GM12878 (cell line): ENCODE measurements around the gene STPG3. TPM values are rescaled to one million over a fixed set of nuclear protein-coding genes. Genes with fewer than 3 reads are reported as not detected.

Source experiments
- BMI1 ChIP-seq: fragments of 450-650 bp; IDR thresholded peaks from 2 replicates; pipeline ENCODE4 v1.6.1; 2016; ENCODE audit warnings: mild to moderate bottlenecking, moderate library complexity, borderline replicate concordance
- CBX5 ChIP-seq: sonication (generic); IDR thresholded peaks from 2 replicates; pipeline ENCODE4 v1.6.1; 2016; ENCODE audit warnings: low read depth, moderate library complexity, mild to moderate bottlenecking, inconsistent platforms
- CREB1 ChIP-seq: IDR thresholded peaks from 2 replicates; pipeline ENCODE4 v1.6.1; 2012; ENCODE audit warnings: low read depth, mild to moderate bottlenecking, inconsistent platforms
- FOXM1 ChIP-seq: IDR thresholded peaks from 2 replicates; pipeline ENCODE4 v1.6.1; 2012; ENCODE audit warnings: low read depth, mild to moderate bottlenecking, inconsistent platforms, low read length, moderate library complexity
- HDAC6 ChIP-seq: fragments of 200-600 bp; sonication (generic); IDR thresholded peaks from one replicate; pipeline ENCODE4 v1.8.0; 2017; ENCODE audit warnings: antibody characterized with exemption; ENCODE audit not compliant: unreplicated experiment
- JUNB ChIP-seq: IDR thresholded peaks from 2 replicates; pipeline ENCODE4 v1.6.1; 2016; ENCODE audit warnings: antibody characterized with exemption, mild to moderate bottlenecking
- MTA3 ChIP-seq: IDR thresholded peaks from 2 replicates; pipeline ENCODE4 v1.6.1; 2012; ENCODE audit warnings: low read length, inconsistent platforms, borderline replicate concordance
- MYB ChIP-seq: fragments of 150-350 bp; IDR thresholded peaks from 2 replicates; pipeline ENCODE4 v1.6.1; 2014; ENCODE audit warnings: mild to moderate bottlenecking, low read depth, low read length, borderline replicate concordance
- NR2C1 ChIP-seq: fragments of 450-650 bp; IDR thresholded peaks from 2 replicates; pipeline ENCODE4 v1.6.1; 2017; ENCODE audit warnings: antibody characterized with exemption, mild to moderate bottlenecking, moderate library complexity
- NR2C2 ChIP-seq: IDR thresholded peaks from 2 replicates; pipeline ENCODE4 v1.6.1; 2011; ENCODE audit warnings: borderline replicate concordance, low read depth; ENCODE audit not compliant: control insufficient read depth, insufficient read length
- PAX5 ChIP-seq: IDR thresholded peaks from 2 replicates; pipeline ENCODE4 v1.6.1; 2011; ENCODE audit warnings: low read depth, low read length, borderline replicate concordance
- RCOR1 ChIP-seq: conservative IDR thresholded peaks from 2 replicates; pipeline ENCODE4 v1.6.1; 2012; ENCODE audit warnings: low read depth, low read length, improper control_type of control experiment
- SMC3 ChIP-seq: IDR thresholded peaks from 2 replicates; pipeline ENCODE4 v1.6.1; 2011; ENCODE audit warnings: low read length, improper control_type of control experiment, borderline replicate concordance
- TCF3 ChIP-seq: IDR thresholded peaks from 2 replicates; pipeline ENCODE4 v1.6.1; 2012; ENCODE audit warnings: low read depth, mild to moderate bottlenecking, low read length, borderline replicate concordance; ENCODE audit not compliant: insufficient read depth
- ZZZ3 ChIP-seq: IDR thresholded peaks from 2 replicates; pipeline ENCODE4 v1.6.1; 2011; ENCODE audit warnings: low read depth; ENCODE audit not compliant: control insufficient read depth, insufficient read length
- polyA plus RNA-seq, 11 experiments: library from polyadenylated mRNA; depleted of rRNA in 4 of 11; unstranded in 6 of 11; stranded (reverse) in 5 of 11; fragments of >200 nt; fragmentation: Nextera tagmentation in 4 of 11; fragmentation: Illumina TruSeq in 1 of 11; extraction: Ambion mirVana in 4 of 11; extraction: Trizol in 1 of 11; gene quantifications; 1 replicate in 1 of 11; 2 replicates in 10 of 11; pipeline versions ENCODE4 v1.2.1 to v1.2.3, GENCODE V29; 2011 to 2016; ENCODE audit warnings: inconsistent platforms in 2 of 11, missing spikeins in 2 of 11, low read depth in 1 of 11
- total RNA-seq, 4 experiments: library from RNA; depleted of rRNA in 3 of 4; stranded (reverse); fragments of >200 nt in 3 of 4; fragmentation: Illumina TruSeq in 1 of 4; extraction: Trizol in 1 of 4; gene quantifications; 2 replicates each; pipeline versions ENCODE4 v1.2.1 to v1.2.3, GENCODE V29; 2013 to 2021
- TF ChIP-seq, protein P1 (sequence below): IDR thresholded peaks from 2 replicates; pipeline ENCODE4 v1.6.1; 2011; ENCODE audit warnings: low read depth, mild to moderate bottlenecking, low read length, moderate library complexity, borderline replicate concordance; ENCODE audit errors: extremely low read depth
- TF ChIP-seq, protein P2 (sequence below): fragments of 450-650 bp; formaldehyde crosslinking; IDR thresholded peaks from 2 replicates; pipeline ENCODE4 v1.4.0; 2020; ENCODE audit warnings: mild to moderate bottlenecking, moderate library complexity
- TF ChIP-seq, protein P3 (sequence below): IDR thresholded peaks from 2 replicates; pipeline ENCODE4 v1.6.1; 2012; ENCODE audit warnings: low read depth, low read length, improper control_type of control experiment
- TF ChIP-seq, protein P4 (sequence below): fragments of 150-350 bp; IDR thresholded peaks from 2 replicates; pipeline ENCODE4 v1.6.1; 2016; ENCODE audit warnings: low read depth, low read length
- TF ChIP-seq, protein P5 (sequence below): fragments of 450-650 bp; IDR thresholded peaks from 2 replicates; pipeline ENCODE4 v1.6.1; 2018; ENCODE audit warnings: borderline replicate concordance, mild to moderate bottlenecking; ENCODE audit not compliant: partially characterized antibody

Gene STPG3
- total and polyA plus RNA-seq, 10 of the 15 experiments (the other 5 are each of a cell fraction or from before 2014, with no cell fraction given) = not detected

DNA sequence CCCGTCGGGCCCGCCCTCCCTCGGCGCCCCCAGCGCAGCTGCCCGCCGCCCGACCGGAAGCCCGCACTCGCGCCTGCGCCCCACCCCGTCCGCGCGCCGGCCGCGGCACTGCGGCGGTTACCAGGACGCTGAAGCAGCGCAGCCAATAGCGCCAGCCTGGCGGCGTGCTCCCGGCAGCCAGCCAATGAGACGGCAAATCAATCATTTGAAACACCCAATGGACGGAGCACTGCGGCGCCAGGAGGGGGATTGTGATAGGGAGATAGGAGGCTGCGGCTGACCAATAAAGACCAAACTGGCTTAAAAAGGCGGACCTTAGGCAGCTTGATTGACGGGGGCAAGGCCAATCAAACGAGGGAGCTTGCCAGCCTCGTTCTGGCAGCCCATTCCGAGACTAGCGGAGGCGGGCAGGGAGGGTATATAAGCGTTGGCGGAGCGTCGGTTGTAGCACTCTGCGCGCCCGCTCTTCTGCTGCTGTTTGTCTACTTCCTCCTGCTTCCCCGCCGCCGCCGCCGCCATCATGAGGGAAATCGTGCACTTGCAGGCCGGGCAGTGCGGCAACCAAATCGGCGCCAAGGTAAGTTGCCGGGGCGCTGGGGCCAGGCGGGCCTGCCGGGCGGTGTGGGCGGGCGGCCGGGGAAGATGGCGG, 10.1 kb upstream of the STPG3 start, which contains the start of gene TUBB4B (continued):
- TF ChIP-seq, protein P1, sequence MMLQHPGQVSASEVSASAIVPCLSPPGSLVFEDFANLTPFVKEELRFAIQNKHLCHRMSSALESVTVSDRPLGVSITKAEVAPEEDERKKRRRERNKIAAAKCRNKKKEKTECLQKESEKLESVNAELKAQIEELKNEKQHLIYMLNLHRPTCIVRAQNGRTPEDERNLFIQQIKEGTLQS = no peak
- TF ChIP-seq RCOR1 (no peak; the same call in 1 of the 2 replicates), MTA3 (no peak), BMI1 (no peak), NR2C2 (no peak), MYB (0 out of 2 replicates have a peak, but pooled peaks have one; percentile 46), CBX5 (no peak), TCF3 (peak; percentile 90), CREB1 (no peak), SMC3 (no peak), JUNB (no peak), ZZZ3 (no peak), NR2C1 (peak; percentile 45; the same call in 1 of the 2 replicates), FOXM1 (no peak), PAX5 (peak; percentile 34; the same call in 1 of the 2 replicates), HDAC6 (peak; percentile 88)
- TF ChIP-seq, protein P2, sequence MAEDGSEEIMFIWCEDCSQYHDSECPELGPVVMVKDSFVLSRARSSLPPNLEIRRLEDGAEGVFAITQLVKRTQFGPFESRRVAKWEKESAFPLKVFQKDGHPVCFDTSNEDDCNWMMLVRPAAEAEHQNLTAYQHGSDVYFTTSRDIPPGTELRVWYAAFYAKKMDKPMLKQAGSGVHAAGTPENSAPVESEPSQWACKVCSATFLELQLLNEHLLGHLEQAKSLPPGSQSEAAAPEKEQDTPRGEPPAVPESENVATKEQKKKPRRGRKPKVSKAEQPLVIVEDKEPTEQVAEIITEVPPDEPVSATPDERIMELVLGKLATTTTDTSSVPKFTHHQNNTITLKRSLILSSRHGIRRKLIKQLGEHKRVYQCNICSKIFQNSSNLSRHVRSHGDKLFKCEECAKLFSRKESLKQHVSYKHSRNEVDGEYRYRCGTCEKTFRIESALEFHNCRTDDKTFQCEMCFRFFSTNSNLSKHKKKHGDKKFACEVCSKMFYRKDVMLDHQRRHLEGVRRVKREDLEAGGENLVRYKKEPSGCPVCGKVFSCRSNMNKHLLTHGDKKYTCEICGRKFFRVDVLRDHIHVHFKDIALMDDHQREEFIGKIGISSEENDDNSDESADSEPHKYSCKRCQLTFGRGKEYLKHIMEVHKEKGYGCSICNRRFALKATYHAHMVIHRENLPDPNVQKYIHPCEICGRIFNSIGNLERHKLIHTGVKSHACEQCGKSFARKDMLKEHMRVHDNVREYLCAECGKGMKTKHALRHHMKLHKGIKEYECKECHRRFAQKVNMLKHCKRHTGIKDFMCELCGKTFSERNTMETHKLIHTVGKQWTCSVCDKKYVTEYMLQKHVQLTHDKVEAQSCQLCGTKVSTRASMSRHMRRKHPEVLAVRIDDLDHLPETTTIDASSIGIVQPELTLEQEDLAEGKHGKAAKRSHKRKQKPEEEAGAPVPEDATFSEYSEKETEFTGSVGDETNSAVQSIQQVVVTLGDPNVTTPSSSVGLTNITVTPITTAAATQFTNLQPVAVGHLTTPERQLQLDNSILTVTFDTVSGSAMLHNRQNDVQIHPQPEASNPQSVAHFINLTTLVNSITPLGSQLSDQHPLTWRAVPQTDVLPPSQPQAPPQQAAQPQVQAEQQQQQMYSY (CRISPR knock-in tag) = no peak
- TF ChIP-seq, protein P3, sequence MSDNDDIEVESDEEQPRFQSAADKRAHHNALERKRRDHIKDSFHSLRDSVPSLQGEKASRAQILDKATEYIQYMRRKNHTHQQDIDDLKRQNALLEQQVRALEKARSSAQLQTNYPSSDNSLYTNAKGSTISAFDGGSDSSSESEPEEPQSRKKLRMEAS = peak; percentile 19; the same call in 1 of the 2 replicates
- TF ChIP-seq, protein P4, sequence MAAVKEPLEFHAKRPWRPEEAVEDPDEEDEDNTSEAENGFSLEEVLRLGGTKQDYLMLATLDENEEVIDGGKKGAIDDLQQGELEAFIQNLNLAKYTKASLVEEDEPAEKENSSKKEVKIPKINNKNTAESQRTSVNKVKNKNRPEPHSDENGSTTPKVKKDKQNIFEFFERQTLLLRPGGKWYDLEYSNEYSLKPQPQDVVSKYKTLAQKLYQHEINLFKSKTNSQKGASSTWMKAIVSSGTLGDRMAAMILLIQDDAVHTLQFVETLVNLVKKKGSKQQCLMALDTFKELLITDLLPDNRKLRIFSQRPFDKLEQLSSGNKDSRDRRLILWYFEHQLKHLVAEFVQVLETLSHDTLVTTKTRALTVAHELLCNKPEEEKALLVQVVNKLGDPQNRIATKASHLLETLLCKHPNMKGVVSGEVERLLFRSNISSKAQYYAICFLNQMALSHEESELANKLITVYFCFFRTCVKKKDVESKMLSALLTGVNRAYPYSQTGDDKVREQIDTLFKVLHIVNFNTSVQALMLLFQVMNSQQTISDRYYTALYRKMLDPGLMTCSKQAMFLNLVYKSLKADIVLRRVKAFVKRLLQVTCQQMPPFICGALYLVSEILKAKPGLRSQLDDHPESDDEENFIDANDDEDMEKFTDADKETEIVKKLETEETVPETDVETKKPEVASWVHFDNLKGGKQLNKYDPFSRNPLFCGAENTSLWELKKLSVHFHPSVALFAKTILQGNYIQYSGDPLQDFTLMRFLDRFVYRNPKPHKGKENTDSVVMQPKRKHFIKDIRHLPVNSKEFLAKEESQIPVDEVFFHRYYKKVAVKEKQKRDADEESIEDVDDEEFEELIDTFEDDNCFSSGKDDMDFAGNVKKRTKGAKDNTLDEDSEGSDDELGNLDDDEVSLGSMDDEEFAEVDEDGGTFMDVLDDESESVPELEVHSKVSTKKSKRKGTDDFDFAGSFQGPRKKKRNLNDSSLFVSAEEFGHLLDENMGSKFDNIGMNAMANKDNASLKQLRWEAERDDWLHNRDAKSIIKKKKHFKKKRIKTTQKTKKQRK = peak; percentile 95
- TF ChIP-seq, protein P5, sequence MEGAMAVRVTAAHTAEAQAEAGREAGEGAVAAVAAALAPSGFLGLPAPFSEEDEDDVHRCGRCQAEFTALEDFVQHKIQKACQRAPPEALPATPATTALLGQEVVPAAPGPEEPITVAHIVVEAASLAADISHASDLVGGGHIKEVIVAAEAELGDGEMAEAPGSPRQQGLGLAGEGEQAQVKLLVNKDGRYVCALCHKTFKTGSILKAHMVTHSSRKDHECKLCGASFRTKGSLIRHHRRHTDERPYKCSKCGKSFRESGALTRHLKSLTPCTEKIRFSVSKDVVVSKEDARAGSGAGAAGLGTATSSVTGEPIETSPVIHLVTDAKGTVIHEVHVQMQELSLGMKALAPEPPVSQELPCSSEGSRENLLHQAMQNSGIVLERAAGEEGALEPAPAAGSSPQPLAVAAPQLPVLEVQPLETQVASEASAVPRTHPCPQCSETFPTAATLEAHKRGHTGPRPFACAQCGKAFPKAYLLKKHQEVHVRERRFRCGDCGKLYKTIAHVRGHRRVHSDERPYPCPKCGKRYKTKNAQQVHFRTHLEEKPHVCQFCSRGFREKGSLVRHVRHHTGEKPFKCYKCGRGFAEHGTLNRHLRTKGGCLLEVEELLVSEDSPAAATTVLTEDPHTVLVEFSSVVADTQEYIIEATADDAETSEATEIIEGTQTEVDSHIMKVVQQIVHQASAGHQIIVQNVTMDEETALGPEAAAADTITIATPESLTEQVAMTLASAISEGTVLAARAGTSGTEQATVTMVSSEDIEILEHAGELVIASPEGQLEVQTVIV = peak; percentile 37
